ENCODE measurements around the gene UBE2R2.
A peak's percentile ranks its signal among the peaks of the same experiment; 100 is the strongest.
"Not testable (repeated sequence)": the region's sequence is repeated elsewhere in the genome, so short reads cannot be mapped to it uniquely, and the experiment has no call there.

The UBE2R2 gene

GRCh38 chr9:33843312-33843961, 26.5 kb downstream of the UBE2R2 start:
- peak; percentile 40 to 49 (median 42) for DNase-seq

DNA sequence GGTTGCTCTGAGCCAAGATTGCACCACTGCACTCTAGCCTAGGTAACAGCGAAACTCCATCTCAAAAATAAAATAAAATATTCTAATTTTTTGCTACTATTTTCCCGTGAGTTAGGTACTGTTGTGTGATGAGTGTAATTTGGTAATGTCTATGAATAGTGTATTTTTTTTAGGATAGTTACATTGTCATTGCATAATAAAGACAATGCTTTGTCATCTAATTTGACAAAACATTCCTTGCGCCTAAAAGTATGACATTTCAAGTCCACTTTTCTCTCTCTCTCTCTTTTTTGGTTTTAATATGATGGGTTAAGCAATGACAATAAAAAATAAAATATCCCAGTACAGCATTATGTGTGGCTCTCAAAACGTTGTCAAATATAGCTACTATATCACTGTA, 29.3 kb downstream of the UBE2R2 start:
- no peak for DNase-seq

DNA sequence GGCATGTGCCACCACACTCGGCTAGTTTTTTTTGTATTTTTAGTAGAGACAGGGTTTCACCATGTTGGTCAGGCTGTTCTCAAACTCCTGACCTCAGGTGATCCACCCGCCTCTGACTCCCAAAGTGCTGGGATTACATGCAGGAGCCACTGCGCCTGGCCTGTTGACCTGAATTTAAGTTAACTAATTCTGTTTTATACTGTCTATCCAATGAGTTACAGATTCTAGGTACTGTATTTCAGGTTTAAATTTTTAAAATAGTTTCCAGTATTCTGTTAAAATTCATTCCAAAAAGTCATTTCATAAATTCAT, 30.9 kb downstream of the UBE2R2 start:
- DNase-seq: not testable (repeated sequence)

- DNase-seq: no peak
Observed at GRCh38 chr9:33850267-33850629, 33.3 kb downstream of the UBE2R2 start.

GRCh38 chr9:33850677-33851076, 33.7 kb downstream of the UBE2R2 start:
- DNase-seq: no peak

- DNase-seq: no peak
Observed at GRCh38 chr9:33851301-33851700, 34.3 kb downstream of the UBE2R2 start.

- peak; percentile 71 to 80 (median 78) for DNase-seq
Observed at GRCh38 chr9:33852216-33852826, 35.4 kb downstream of the UBE2R2 start.

DNA sequence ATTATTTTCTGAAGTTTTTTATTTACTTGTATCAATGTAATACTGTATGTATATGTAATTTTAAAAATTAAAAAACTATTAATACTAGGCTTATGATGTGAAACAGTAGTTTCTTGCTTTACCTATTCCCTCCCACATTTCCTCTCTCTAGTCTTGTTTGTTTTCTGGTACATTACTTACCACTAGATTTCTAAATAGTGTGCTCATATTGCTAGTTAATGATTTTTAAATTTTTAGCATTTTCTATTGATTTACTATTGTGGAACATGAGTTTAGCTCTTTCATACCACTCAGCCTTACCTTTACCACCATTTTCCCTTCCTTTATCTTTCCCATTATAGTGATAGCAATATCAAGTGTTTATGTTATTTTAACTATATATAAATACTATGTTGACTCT, 39.3 kb downstream of the UBE2R2 start:
- no peak for DNase-seq

- no peak for DNase-seq
Observed at GRCh38 chr9:33858423-33858822, 41.5 kb downstream of the UBE2R2 start.

DNA sequence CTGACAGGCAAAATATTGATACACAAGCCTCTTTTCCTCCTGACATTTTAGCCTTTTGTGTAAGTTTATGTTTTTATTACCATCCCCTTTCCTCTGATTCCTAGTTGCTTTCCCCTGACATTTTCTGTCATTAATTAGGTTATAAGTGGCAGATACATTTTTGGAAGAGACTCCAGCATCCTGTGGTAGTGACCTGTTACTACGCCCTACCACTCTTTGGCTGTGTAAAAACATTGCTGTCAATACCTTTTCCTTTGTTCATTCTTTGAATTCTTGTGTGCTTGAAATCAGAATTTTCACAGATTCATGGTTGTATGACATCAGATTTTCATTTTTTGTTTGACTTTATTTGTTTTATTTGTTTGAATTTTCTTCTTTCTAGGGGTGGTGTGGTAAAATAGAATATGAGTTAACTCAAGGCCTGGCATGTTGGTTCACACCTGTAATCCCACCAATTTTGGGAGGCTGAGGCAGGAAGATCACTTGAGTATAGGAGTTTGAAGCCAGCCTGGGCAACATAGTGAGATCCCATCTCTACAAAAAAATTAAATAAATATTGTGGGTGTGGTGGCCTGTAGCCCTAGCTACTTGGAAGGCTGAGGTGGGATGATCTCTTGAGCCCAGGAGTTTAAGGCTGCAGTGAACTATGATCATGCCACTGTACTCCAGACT, 43.4 kb downstream of the UBE2R2 start:
- DNase-seq: no peak

- DNase-seq: no peak
Observed at GRCh38 chr9:33861917-33862453, 45.0 kb downstream of the UBE2R2 start.

DNA sequence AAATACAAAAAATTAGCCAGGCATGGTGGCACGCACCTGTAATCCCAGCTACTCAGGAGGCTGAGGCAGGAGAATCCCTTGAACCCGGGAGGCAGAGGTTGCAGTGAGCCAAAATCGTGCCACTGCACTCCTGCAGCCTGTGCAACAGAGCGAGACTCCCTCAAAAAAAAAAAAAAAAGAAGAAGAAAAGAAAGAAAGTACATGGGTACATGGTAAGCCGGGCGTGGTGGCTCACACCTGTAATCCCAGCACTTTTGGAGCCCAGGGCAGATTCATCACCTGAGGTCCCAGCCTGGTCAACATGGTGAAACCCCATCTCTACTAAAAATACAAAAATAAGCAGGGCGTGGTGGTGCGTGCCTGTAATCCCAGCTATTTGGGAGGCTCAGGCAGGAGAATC, 46.1 kb downstream of the UBE2R2 start:
- DNase-seq: not testable (repeated sequence)

- no peak for DNase-seq
Observed at GRCh38 chr9:33867747-33868439, 50.9 kb downstream of the UBE2R2 start.

DNA sequence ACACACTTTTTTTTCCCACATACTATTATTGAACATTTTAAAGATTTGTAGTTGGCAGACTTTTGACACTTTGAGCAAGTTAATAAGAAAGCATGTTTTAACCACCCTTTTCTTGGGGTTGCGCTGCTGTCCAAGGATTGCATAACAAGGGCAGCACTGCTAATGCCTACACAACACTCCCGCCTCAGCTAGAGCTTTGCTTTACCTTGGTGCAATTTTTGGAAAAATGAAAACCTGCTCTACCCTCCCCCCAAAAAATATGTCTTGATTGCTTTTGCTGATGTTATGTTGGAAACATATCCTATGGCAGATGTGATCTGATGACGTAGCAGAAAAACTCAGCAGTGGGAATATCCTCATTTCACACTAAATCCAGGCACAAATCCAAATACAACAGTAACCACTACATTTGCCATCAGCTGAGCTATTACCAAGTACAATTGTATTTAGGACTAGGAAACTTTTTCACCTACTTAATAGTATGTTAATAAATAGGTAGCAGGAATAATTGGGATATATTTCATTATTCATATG, 51.5 kb downstream of the UBE2R2 start:
- no peak for DNase-seq

DNA sequence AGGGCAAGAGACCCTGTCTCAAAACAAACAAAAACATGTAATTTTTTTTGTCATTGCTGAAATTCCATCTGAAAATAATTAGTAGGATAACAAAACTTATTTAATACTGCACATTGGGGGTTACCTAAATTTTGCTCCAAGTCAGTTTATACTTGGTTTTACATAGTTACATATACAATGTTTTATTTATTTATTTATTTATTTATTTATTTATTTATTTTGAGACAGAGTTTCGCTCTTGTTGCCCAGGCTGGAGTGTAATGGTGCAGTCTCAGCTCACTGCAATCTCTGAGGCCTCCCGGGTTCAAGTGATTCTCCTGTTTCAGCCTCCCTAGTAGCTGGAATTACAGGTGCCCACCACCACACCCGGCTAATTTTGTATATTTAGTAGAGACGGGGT, 52.3 kb downstream of the UBE2R2 start:
- DNase-seq: not testable (repeated sequence)

DNA sequence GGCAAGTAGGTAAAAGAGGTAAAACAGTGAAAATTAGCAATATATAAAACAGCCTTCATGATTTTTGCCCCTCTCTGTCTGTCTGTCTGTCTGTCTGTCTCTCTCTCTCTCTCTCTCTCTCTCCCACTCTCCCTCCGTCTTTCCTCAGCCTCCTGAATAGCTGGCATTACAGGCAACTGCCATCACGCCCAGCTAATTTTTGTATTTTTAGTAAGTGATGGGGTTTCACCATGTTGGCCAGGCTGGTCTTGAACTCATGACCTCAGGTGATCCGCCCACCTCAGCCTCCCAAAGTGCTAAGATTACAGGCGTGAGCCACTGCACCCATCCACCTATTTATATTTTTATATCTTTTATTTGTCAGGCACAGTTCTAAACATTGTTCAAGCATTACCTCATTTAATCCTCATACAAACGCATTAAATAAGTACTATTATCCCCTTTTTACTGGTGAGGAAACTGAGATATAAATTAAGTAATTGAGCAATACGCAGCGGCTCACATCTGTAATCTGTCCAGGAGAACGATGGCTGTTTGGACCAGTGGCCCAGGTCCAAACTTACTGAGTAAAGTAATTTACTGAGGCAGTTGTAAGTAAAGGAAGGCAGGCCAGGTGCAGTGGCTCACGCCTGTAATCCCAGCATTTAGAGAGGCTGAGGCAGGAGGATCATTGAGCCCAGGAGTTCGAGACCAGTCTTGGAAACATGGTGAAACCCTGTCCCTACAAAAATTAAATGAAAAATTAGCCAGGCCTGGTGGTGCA, 60.9 kb downstream of the UBE2R2 start:
- no peak for DNase-seq

GRCh38 chr9:33878691-33879366, 61.9 kb downstream of the UBE2R2 start:
- no peak for DNase-seq

- peak in 2 of 3 donors; percentile 57 to 66 for DNase-seq
Observed at GRCh38 chr9:33880211-33881089, 63.5 kb downstream of the UBE2R2 start.

DNA sequence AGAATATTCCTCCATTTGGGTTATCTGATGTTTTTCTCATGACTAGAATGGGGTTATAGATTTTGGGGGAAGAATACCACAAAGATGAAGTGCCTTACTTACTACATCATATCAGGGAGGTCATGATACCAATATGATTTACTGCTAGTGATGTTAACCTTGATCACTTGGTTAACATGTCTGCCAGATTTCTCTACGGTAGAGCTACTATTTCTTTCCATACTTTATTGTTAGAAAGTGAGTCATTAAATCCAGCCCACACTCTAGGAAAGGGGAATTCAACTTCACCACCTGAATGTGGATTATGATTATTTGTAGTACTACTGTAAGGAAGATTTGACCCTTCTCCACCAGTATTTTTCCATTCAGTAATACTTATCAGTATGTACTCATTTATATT, 64.7 kb downstream of the UBE2R2 start:
- no peak for DNase-seq

- DNase-seq: no peak
Observed at GRCh38 chr9:33884856-33885701, 68.1 kb downstream of the UBE2R2 start.
